DOHH2 (cell line): Measurements from ENCODE around the gene NFIA.

Experiments used
- H3F3A ChIP-seq: fragments of 200-600 bp; sonication (generic), shearing (Covaris generic); 2 replicates; pipeline ENCODE4 v1.6.0; 2016; ENCODE audit warnings: antibody characterized with exemption, mild to moderate bottlenecking; ENCODE audit not compliant: control insufficient read depth, insufficient read depth
- H3K27ac ChIP-seq: fragments of 200-600 bp; sonication (generic); 2 replicates; pipeline ENCODE4 v1.5.1; 2014; ENCODE audit warnings: low read depth, mild to moderate bottlenecking, low read length, moderate library complexity
- H3K27me3 ChIP-seq: fragments of 200-600 bp; sonication (generic); 2 replicates; pipeline ENCODE4 v1.6.1; 2014; ENCODE audit warnings: mild to moderate bottlenecking, low read length, mixed read lengths; ENCODE audit not compliant: control insufficient read depth
- H3K36me3 ChIP-seq: fragments of 200-600 bp; sonication (generic); 2 replicates; pipeline ENCODE4 v1.6.1; 2014; ENCODE audit warnings: mild to moderate bottlenecking, low read length, moderate library complexity, mixed read lengths; ENCODE audit not compliant: control insufficient read depth
- H3K4me1 ChIP-seq: fragments of 200-600 bp; sonication (generic); 2 replicates; pipeline ENCODE4 v1.6.1; 2014; ENCODE audit warnings: mild to moderate bottlenecking, low read length, mixed read lengths; ENCODE audit not compliant: control insufficient read depth
- H3K4me2 ChIP-seq: fragments of 200-600 bp; sonication (generic); 2 replicates; pipeline ENCODE4 v1.6.0; 2014; ENCODE audit warnings: mild to moderate bottlenecking, low read length, moderate library complexity
- H3K4me3 ChIP-seq: fragments of 200-600 bp; sonication (generic); 2 replicates; pipeline ENCODE4 v1.5.1; 2014; ENCODE audit warnings: mild to moderate bottlenecking, low read length, mixed read lengths
- H3K79me2 ChIP-seq: fragments of 200-600 bp; sonication (generic); 2 replicates; pipeline ENCODE4 v1.6.1; 2014; ENCODE audit warnings: mild to moderate bottlenecking, low read length, mixed read lengths; ENCODE audit not compliant: control insufficient read depth
- H3K9me2 ChIP-seq: fragments of 200-600 bp; sonication (generic); replicated peaks from 2 replicates; pipeline ENCODE4 v1.6.1; 2014; ENCODE audit warnings: mild to moderate bottlenecking, low read length, mixed read lengths; ENCODE audit not compliant: control insufficient read depth
- H3K9me3 ChIP-seq: fragments of 200-600 bp; sonication (generic); 2 replicates; pipeline ENCODE4 v1.6.1; 2014; ENCODE audit warnings: antibody characterized with exemption, low read length, mixed read lengths; ENCODE audit not compliant: control insufficient read depth, insufficient read depth
- H4K20me1 ChIP-seq: fragments of 200-600 bp; sonication (generic); 2 replicates; pipeline ENCODE4 v1.6.0; 2014; ENCODE audit warnings: low read depth, mild to moderate bottlenecking, antibody characterized with exemption, low read length, moderate library complexity; ENCODE audit not compliant: control insufficient read depth, insufficient read depth
- EZH2phosphoT487 ChIP-seq: fragments of 200-600 bp; sonication (generic); IDR thresholded peaks from 2 replicates; pipeline ENCODE4 v1.6.1; 2017; ENCODE audit warnings: borderline replicate concordance, mild to moderate bottlenecking, antibody characterized with exemption, low read length, moderate library complexity, mixed read lengths
- TF ChIP-seq, protein P1 (sequence below): fragments of 200-600 bp; sonication (generic); IDR thresholded peaks from one replicate; pipeline ENCODE4 v1.5.1; 2014; ENCODE audit warnings: antibody characterized with exemption, mild to moderate bottlenecking, low read depth, low read length; ENCODE audit not compliant: poor library complexity, severe bottlenecking

The NFIA gene

GRCh38 chr1:61064673-61065072 is 17.7 kb upstream of the NFIA start:
- Histone ChIP-seq H4K20me1 (no peaks in the 10 kb centered on the region), H3K9me3 (no peaks in the 10 kb centered on the region), H3K4me3 (no peak overlapping the region), H3F3A (no peaks in the 10 kb centered on the region), H3K4me1 (no peaks in the 10 kb centered on the region), H3K79me2 (no peaks in the 10 kb centered on the region), H3K27me3 (no peaks in the 10 kb centered on the region), H3K27ac (no peak overlapping the region), H3K4me2 (no peak overlapping the region), H3K36me3 (no peaks in the 10 kb centered on the region), H3K9me2 (no peaks in the 10 kb centered on the region)
- TF ChIP-seq EZH2phosphoT487 = no peak
- TF ChIP-seq, protein P1, sequence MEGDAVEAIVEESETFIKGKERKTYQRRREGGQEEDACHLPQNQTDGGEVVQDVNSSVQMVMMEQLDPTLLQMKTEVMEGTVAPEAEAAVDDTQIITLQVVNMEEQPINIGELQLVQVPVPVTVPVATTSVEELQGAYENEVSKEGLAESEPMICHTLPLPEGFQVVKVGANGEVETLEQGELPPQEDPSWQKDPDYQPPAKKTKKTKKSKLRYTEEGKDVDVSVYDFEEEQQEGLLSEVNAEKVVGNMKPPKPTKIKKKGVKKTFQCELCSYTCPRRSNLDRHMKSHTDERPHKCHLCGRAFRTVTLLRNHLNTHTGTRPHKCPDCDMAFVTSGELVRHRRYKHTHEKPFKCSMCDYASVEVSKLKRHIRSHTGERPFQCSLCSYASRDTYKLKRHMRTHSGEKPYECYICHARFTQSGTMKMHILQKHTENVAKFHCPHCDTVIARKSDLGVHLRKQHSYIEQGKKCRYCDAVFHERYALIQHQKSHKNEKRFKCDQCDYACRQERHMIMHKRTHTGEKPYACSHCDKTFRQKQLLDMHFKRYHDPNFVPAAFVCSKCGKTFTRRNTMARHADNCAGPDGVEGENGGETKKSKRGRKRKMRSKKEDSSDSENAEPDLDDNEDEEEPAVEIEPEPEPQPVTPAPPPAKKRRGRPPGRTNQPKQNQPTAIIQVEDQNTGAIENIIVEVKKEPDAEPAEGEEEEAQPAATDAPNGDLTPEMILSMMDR = no peak

DNA sequence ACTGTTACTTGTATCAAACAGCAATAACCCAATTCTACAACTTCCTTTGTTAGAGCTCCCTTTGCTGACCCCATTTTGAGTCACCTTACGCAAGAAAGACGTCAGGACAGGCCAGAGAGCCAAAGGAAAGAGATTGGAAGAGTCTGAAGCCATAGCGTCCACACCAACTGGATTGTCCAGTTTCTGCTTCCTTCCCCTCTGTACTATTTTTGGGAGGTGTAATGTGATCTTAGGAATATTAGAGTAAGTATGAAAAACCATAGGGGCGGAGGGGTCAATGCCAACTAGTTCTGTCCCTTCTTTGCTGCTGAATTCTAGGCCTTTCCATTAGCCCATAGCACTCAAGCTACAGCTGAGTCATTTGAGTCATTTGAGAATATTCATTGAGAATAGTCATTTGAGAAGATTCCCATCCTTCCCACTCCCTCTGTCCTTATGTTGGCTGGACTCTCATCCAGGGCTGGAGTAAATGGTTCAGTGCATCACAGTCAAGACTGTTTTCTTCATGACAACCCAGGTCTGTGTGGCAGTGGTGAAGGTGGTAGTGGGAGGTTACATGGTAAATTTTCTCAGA is 14.8 kb upstream of the NFIA start:
- no peaks in the 10 kb centered on the region for H3K79me2 ChIP-seq
- H3K4me2 ChIP-seq = no peak overlapping the region
- no peaks in the 10 kb centered on the region for H3K4me1 ChIP-seq
- TF ChIP-seq EZH2phosphoT487 = no peak
- TF ChIP-seq, protein P1 = no peak
- no peak overlapping the region for H3K27ac ChIP-seq
- H3F3A ChIP-seq = no peaks in the 10 kb centered on the region
- H3K9me2 ChIP-seq = no peaks in the 10 kb centered on the region
- no peaks in the 10 kb centered on the region for H3K36me3 ChIP-seq
- H4K20me1 ChIP-seq = no peaks in the 10 kb centered on the region
- H3K27me3 ChIP-seq = no peaks in the 10 kb centered on the region
- no peaks in the 10 kb centered on the region for H3K9me3 ChIP-seq
- H3K4me3 ChIP-seq = no peak overlapping the region

DNA sequence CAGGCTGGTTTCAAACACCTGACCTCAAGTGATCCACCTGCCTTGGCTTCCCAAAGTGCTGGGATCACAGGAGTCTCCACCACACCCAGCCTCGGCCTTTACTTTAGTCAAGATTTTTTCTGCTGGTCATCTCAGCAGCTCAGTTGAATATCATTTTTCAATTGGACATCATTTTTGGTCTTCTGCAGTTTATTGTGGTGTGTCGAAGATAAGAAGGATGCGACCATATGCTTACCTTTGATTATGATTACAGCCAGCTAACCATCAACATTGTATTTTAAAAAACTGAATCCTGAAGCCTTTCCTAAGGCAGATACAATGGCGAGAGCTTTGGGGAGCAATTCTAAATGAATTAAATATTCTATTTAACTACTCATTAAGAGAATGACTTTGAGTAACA is 12.3 kb upstream of the NFIA start:
- Histone ChIP-seq H3F3A (no peaks in the 10 kb centered on the region), H3K9me2 (no peaks in the 10 kb centered on the region), H3K4me3 (no peak overlapping the region), H3K4me1 (no peaks in the 10 kb centered on the region), H4K20me1 (no peaks in the 10 kb centered on the region), H3K79me2 (no peaks in the 10 kb centered on the region), H3K4me2 (no peak overlapping the region), H3K27me3 (no peaks in the 10 kb centered on the region), H3K36me3 (no peaks in the 10 kb centered on the region), H3K27ac (no peak overlapping the region), H3K9me3 (no peaks in the 10 kb centered on the region)
- TF ChIP-seq, protein P1 = no peak
- no peak for TF ChIP-seq EZH2phosphoT487
